ENCODE measurements around the gene ST6GALNAC2. TPM values are rescaled to one million over a fixed set of nuclear protein-coding genes. Genes with fewer than 3 reads are reported as not detected.
"Not testable (repeated sequence)": the region's sequence is repeated elsewhere in the genome, so short reads cannot be mapped to it uniquely, and the experiment has no call there.

The ST6GALNAC2 gene
- total and polyA plus RNA-seq, 2 experiments from 2014 or later: 0.65 to 0.96 TPM

DNA sequence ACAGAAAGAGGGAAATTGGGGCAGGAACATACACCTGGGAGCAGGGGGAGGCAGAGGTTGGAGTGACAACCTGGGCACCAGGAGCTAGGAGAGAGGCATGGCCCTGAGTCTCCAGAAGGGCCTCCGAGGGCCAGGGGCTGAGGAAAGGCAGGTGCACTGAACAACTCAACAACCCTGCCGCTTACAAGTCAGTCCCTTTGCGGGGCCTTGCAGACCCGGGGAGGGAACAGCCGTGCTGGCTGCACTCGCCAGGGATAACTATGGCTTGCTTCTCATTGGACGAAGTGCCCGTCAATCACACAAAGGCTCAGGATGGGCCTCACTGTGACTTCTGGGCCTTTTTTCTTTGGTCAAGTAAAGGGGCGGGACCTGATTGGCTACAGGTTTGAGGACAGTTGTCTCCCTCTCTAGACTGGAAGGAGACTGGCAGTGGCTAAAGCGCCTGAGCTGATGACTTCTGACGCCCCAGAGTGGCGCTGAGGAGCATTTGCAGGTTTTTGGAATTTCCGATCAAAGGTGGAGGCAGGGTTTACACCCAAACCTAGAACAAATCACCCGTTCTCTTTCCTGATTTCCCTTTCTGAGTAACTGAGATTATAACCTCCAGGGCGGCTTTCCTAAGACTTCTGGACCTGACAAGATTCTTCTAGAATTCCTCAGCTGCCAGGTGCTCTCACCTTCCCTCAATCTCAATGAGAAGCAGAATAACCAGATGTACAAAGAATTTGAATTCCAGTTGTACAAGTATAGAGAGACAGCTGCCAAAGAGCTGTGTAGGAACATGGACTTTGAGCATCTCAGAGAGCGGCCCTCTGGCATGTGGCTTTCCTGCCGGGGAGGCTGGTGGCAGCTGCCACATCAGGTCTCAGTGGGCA is 27.6 kb upstream of the ST6GALNAC2 start:
- H3K4me2 ChIP-seq (ENCODE audit: unreplicated experiment): no peak overlapping the region
- TF ChIP-seq EZH2 (IDR thresholded peaks at IDR 0.05; ENCODE audit: insufficient read depth, poor library complexity, severe bottlenecking) (no peak), EZH2phosphoT487 (IDR thresholded peaks at IDR 0.05; ENCODE audit: insufficient read depth, low read depth) (no peak)
- H2AFZ ChIP-seq: no peak overlapping the region
- 76 to 78% methylated on average over 16 to 17 of the region's 17 CpGs for WGBS, 2 experiments (ENCODE audit: low coverage in 1 of 2, low lambda C conversion rate in 2 of 2, missing lambda C conversion rate in 2 of 2)
- H3K36me3 ChIP-seq (ENCODE audit: low read depth): no peaks in the 10 kb centered on the region
- H3K27me3 ChIP-seq (replicated peaks; ENCODE audit: insufficient read depth): no peaks in the 10 kb centered on the region
- no peaks in the 10 kb centered on the region for H3K9me3 ChIP-seq (ENCODE audit: low read depth)
- H3K9ac ChIP-seq: no peak overlapping the region
- no peak overlapping the region for H3K27ac ChIP-seq
- H4K20me1 ChIP-seq (ENCODE audit: insufficient read depth): no peaks in the 10 kb centered on the region
- H3K9me2 ChIP-seq (ENCODE audit: insufficient read depth): no peaks in the 10 kb centered on the region
- no peaks in the 10 kb centered on the region for H3K4me1 ChIP-seq (ENCODE audit: insufficient read depth)
- H3K79me2 ChIP-seq (ENCODE audit: insufficient read depth): no peaks in the 10 kb centered on the region
- DNase-seq: no peak
- H3F3A ChIP-seq (ENCODE audit: insufficient read depth): no peaks in the 10 kb centered on the region
- H3K4me3 ChIP-seq: no peak overlapping the region
- in situ Hi-C loops (cut with MboI): no loop called here

- H3K36me3 ChIP-seq (ENCODE audit: low read depth): no peaks in the 10 kb centered on the region
- no peak overlapping the region for H3K27ac ChIP-seq
- WGBS, 2 experiments (ENCODE audit: low coverage in 1 of 2, low lambda C conversion rate in 2 of 2, missing lambda C conversion rate in 2 of 2): 69 to 71% methylated on average over 4 of the region's 4 CpGs
- no peaks in the 10 kb centered on the region for H3K9me3 ChIP-seq (ENCODE audit: low read depth)
- no peak overlapping the region for H2AFZ ChIP-seq
- no peaks in the 10 kb centered on the region for H3K4me1 ChIP-seq (ENCODE audit: insufficient read depth)
- no peaks in the 10 kb centered on the region for H3K9me2 ChIP-seq (ENCODE audit: insufficient read depth)
- in situ Hi-C loops (cut with MboI): no loop called here
- H3K79me2 ChIP-seq (ENCODE audit: insufficient read depth): no peaks in the 10 kb centered on the region
- H3K9ac ChIP-seq: no peak overlapping the region
- no peak for DNase-seq
- no peaks in the 10 kb centered on the region for H4K20me1 ChIP-seq (ENCODE audit: insufficient read depth)
- H3F3A ChIP-seq (ENCODE audit: insufficient read depth): no peaks in the 10 kb centered on the region
- no peak overlapping the region for H3K4me2 ChIP-seq (ENCODE audit: unreplicated experiment)
- H3K4me3 ChIP-seq: no peak overlapping the region
- H3K27me3 ChIP-seq (replicated peaks; ENCODE audit: insufficient read depth): no peaks in the 10 kb centered on the region
- TF ChIP-seq EZH2phosphoT487 (IDR thresholded peaks at IDR 0.05; ENCODE audit: insufficient read depth, low read depth) (no peak), EZH2 (IDR thresholded peaks at IDR 0.05; ENCODE audit: insufficient read depth, poor library complexity, severe bottlenecking) (no peak)
Measured at GRCh38 chr17:76612465-76612864, 26.8 kb upstream of the ST6GALNAC2 start.

DNA sequence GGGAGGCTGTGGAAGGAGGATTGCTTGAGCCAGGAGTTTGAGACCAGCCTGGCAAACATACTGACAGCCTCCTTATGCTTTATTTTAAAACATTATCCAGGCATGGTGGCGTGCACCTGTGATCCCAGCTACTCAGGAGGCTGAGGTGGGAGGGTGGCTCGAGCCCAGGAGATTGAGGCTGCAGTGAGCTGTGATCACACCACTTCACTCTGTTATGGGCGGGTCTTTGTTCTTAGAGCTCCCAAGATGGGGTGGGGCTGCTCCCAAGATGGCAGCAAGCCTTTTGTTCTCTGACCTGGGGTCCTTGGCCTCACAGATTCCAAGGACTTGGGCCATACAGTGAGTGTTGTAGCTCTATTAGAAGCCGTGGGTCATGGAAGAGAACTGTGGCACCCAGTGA is 26.1 kb upstream of the ST6GALNAC2 start:
- Histone ChIP-seq H3K9me3 (ENCODE audit: low read depth) (no peaks in the 10 kb centered on the region), H3K4me3 (no peak overlapping the region), H3F3A (ENCODE audit: insufficient read depth) (no peaks in the 10 kb centered on the region), H3K9ac (no peak overlapping the region), H3K4me1 (ENCODE audit: insufficient read depth) (no peaks in the 10 kb centered on the region), H3K36me3 (ENCODE audit: low read depth) (no peaks in the 10 kb centered on the region), H3K27ac (no peak overlapping the region), H3K79me2 (ENCODE audit: insufficient read depth) (no peaks in the 10 kb centered on the region), H4K20me1 (ENCODE audit: insufficient read depth) (no peaks in the 10 kb centered on the region), H3K27me3 (replicated peaks; ENCODE audit: insufficient read depth) (no peaks in the 10 kb centered on the region), H2AFZ (no peak overlapping the region), H3K4me2 (ENCODE audit: unreplicated experiment) (no peak overlapping the region), H3K9me2 (ENCODE audit: insufficient read depth) (no peaks in the 10 kb centered on the region)
- in situ Hi-C loops (cut with MboI): no loop called here
- TF ChIP-seq EZH2phosphoT487 (IDR thresholded peaks at IDR 0.05; ENCODE audit: insufficient read depth, low read depth): no peak
- TF ChIP-seq EZH2 (IDR thresholded peaks at IDR 0.05; ENCODE audit: insufficient read depth, poor library complexity, severe bottlenecking): no peak
- 65 to 69% methylated on average over 4 of the region's 4 CpGs for WGBS, 2 experiments (ENCODE audit: low coverage in 1 of 2, low lambda C conversion rate in 2 of 2, missing lambda C conversion rate in 2 of 2)
- no peak for DNase-seq

DNA sequence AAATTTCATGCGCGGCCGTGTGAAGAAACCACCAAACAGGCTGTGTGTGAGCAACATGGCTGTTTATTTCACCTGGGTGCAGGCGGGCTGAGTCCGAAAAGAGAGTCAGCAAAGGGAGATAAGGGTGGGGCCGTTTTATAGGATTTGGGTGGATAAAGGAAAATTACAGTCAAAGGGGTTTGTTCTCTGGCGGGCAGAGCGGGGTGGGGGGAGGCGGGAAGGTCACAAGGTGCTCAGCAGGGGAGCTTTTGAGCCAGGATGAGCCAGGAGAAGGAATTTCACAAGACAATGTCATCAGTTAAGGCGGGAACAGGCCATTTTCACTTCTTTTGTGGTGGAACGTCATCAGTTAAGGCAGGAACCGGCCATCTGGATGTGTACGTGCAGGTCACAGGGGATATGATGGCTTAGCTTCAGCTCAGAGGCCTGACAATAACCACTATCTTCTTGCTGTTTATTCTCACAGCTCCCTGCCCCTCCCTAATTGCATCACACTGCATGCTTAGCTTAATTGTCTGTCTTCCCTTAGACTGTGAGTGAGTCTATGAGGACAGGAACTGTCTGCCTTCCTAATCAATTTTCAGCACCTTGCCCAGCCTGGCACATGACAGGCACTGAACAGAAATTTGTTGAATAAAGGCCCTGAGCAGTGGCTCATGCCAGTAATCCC is 25.6 kb upstream of the ST6GALNAC2 start:
- H3K27ac ChIP-seq; H4K20me1 ChIP-seq (ENCODE audit: insufficient read depth); H3K4me3 ChIP-seq; H3K79me2 ChIP-seq (ENCODE audit: insufficient read depth); H3K9me3 ChIP-seq (ENCODE audit: low read depth); in situ Hi-C loops (cut with MboI); H3F3A ChIP-seq (ENCODE audit: insufficient read depth); H3K9me2 ChIP-seq (ENCODE audit: insufficient read depth); H3K9ac ChIP-seq; H3K4me1 ChIP-seq (ENCODE audit: insufficient read depth); H3K4me2 ChIP-seq (ENCODE audit: unreplicated experiment); H2AFZ ChIP-seq; H3K27me3 ChIP-seq (replicated peaks; ENCODE audit: insufficient read depth); H3K36me3 ChIP-seq (ENCODE audit: low read depth): not testable (repeated sequence)
- 55 to 56% methylated on average over 10 to 13 of the region's 13 CpGs for WGBS, 2 experiments (ENCODE audit: low coverage in 1 of 2, low lambda C conversion rate in 2 of 2, missing lambda C conversion rate in 2 of 2)
- DNase-seq: peak; percentile 27

DNA sequence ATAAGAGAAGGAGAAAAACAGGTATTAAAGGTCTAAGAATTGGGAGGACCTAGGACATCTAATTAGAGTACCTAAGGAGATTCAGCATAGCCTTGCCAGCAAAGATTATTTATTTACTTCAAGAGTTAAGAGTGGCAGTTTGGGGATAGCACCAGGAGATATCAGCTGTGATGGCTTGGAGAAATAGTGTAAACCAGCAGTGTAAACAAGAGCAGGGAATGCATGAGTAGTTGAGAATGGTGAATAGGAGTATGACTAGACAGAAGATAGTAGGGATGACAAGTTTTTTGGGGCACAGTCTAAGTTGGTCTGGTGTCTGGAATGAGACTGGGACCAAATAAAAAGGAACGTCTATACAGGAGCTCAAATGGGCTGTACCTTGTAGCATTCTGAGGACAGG is 21.0 kb upstream of the ST6GALNAC2 start:
- H3K27ac ChIP-seq; H3K4me1 ChIP-seq (ENCODE audit: insufficient read depth); H3K9ac ChIP-seq; H3K27me3 ChIP-seq (replicated peaks; ENCODE audit: insufficient read depth); H2AFZ ChIP-seq; H4K20me1 ChIP-seq (ENCODE audit: insufficient read depth); H3K4me2 ChIP-seq (ENCODE audit: unreplicated experiment); H3K4me3 ChIP-seq; H3K79me2 ChIP-seq (ENCODE audit: insufficient read depth); H3K9me2 ChIP-seq (ENCODE audit: insufficient read depth); H3K9me3 ChIP-seq (ENCODE audit: low read depth); H3F3A ChIP-seq (ENCODE audit: insufficient read depth); in situ Hi-C loops (cut with MboI); DNase-seq; H3K36me3 ChIP-seq (ENCODE audit: low read depth): not testable (repeated sequence)
- WGBS, 2 experiments (ENCODE audit: low coverage in 1 of 2, low lambda C conversion rate in 2 of 2, missing lambda C conversion rate in 2 of 2): 48 to 71% methylated on average over 1 of the region's 1 CpG
